H1 (cell line): Measurements from ENCODE around the gene DTX3.

Experiments
- EP300 ChIP-seq, 2 experiments: IDR thresholded peaks; 1 replicate in 1 of 2; 2 replicates in 1 of 2; pipeline ENCODE4 v1.6.1; 2011 to 2012; ENCODE audit warnings: low read depth in 2 of 2, low read length in 2 of 2, mild to moderate bottlenecking in 2 of 2, borderline replicate concordance in 1 of 2, inconsistent platforms in 1 of 2, moderate library complexity in 1 of 2
- NRF1 ChIP-seq: IDR thresholded peaks from 2 replicates; pipeline ENCODE4 v1.6.1; 2011; ENCODE audit warnings: mild to moderate bottlenecking, low read depth, low read length, improper control_type of control experiment
- POLR2A ChIP-seq, 2 experiments: IDR thresholded peaks; 1 replicate in 1 of 2; 2 replicates in 1 of 2; pipeline ENCODE4 v1.6.1; 2011; ENCODE audit warnings: low read depth in 2 of 2, low read length in 2 of 2, mild to moderate bottlenecking in 2 of 2; ENCODE audit errors: control extremely low read depth in 1 of 2
- RBBP5 ChIP-seq: IDR thresholded peaks from 2 replicates; pipeline ENCODE4 v1.7.1; 2012; ENCODE audit warnings: low read depth, mild to moderate bottlenecking, inconsistent platforms, low read length, moderate library complexity, borderline replicate concordance
- RFX5 ChIP-seq: IDR thresholded peaks from 2 replicates; pipeline ENCODE4 v1.6.1; 2011; ENCODE audit warnings: low read depth, low read length, improper control_type of control experiment, borderline replicate concordance
- SP1 ChIP-seq: IDR thresholded peaks from 2 replicates; pipeline ENCODE4 v1.6.1; 2011; ENCODE audit warnings: low read depth, low read length
- TF ChIP-seq, protein P1 (sequence below), 3 experiments: IDR thresholded peaks; 1 replicate in 2 of 3; 2 replicates in 1 of 3; pipeline versions ENCODE4 v1.5.1 to v1.6.1; 2011; ENCODE audit warnings: low read length in 3 of 3, mild to moderate bottlenecking in 3 of 3, inconsistent platforms in 2 of 3, low read depth in 1 of 3, moderate library complexity in 1 of 3; ENCODE audit not compliant: insufficient read depth in 1 of 3; ENCODE audit errors: control extremely low read depth in 1 of 3
- TF ChIP-seq, protein P2 (sequence below): fragments of 300-600 bp; sonication (generic); IDR thresholded peaks from 2 replicates; pipeline ENCODE4 v1.7.1; 2012; ENCODE audit warnings: low read length, moderate library complexity, mild to moderate bottlenecking, inconsistent platforms; ENCODE audit not compliant: insufficient replicate concordance

DNA sequence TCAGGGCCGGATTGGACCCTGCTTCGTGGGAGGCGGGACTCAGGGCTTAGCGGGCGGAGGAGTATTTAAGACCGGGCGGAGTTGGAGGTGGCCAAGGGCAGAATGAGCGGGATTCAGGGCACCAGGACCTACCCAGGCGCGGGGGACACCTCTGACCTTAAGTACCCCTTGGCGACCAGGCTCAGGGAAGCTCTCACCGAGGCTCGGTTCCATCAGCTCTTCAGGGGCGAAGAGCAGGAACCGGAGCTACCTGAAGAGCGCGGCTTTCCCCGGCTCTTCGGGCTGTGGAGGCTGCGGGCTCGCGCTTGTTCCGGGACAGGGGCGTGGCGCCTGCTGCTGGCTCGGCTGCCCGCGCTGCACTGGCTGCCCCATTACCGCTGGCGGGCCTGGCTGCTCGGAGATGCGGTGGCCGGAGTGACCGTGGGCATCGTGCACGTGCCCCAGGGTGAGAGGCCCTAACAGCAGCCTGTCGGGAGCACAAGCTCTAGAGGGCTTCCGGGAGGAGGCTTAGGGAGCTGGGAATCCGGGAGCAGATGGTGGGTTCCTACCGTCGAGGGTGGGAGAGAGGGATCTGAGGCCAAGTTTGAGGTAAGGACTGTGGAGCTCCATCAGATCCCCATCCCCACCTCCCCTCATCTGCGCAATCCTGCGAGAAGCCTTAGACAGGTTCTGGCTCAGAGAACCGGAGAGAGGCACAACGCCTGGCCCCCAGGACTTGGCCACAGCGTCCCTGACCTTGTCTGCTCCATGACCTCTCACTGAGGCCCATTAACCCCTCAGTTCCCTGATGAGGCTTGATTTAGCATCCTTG is 15.0 kb downstream of the DTX3 start:
- TF ChIP-seq, protein P1, sequence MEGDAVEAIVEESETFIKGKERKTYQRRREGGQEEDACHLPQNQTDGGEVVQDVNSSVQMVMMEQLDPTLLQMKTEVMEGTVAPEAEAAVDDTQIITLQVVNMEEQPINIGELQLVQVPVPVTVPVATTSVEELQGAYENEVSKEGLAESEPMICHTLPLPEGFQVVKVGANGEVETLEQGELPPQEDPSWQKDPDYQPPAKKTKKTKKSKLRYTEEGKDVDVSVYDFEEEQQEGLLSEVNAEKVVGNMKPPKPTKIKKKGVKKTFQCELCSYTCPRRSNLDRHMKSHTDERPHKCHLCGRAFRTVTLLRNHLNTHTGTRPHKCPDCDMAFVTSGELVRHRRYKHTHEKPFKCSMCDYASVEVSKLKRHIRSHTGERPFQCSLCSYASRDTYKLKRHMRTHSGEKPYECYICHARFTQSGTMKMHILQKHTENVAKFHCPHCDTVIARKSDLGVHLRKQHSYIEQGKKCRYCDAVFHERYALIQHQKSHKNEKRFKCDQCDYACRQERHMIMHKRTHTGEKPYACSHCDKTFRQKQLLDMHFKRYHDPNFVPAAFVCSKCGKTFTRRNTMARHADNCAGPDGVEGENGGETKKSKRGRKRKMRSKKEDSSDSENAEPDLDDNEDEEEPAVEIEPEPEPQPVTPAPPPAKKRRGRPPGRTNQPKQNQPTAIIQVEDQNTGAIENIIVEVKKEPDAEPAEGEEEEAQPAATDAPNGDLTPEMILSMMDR (IDR thresholded peaks at IDR 0.05; ENCODE audit: control extremely low read depth in 1 of 3, insufficient read depth in 1 of 3, low read depth in 1 of 3, low read length in 3 of 3) = no peak
- no peak for TF ChIP-seq POLR2A (IDR thresholded peaks at IDR 0.05; ENCODE audit: control extremely low read depth in 1 of 2, low read depth in 2 of 2, low read length in 2 of 2)
- TF ChIP-seq RFX5 = no peak
- no peak for TF ChIP-seq SP1
- no peak for TF ChIP-seq NRF1
- TF ChIP-seq RBBP5 = no peak
- no peak for TF ChIP-seq EP300 (IDR thresholded peaks at IDR 0.05; ENCODE audit: borderline replicate concordance in 1 of 2, low read depth in 2 of 2, low read length in 2 of 2)
- TF ChIP-seq, protein P2, sequence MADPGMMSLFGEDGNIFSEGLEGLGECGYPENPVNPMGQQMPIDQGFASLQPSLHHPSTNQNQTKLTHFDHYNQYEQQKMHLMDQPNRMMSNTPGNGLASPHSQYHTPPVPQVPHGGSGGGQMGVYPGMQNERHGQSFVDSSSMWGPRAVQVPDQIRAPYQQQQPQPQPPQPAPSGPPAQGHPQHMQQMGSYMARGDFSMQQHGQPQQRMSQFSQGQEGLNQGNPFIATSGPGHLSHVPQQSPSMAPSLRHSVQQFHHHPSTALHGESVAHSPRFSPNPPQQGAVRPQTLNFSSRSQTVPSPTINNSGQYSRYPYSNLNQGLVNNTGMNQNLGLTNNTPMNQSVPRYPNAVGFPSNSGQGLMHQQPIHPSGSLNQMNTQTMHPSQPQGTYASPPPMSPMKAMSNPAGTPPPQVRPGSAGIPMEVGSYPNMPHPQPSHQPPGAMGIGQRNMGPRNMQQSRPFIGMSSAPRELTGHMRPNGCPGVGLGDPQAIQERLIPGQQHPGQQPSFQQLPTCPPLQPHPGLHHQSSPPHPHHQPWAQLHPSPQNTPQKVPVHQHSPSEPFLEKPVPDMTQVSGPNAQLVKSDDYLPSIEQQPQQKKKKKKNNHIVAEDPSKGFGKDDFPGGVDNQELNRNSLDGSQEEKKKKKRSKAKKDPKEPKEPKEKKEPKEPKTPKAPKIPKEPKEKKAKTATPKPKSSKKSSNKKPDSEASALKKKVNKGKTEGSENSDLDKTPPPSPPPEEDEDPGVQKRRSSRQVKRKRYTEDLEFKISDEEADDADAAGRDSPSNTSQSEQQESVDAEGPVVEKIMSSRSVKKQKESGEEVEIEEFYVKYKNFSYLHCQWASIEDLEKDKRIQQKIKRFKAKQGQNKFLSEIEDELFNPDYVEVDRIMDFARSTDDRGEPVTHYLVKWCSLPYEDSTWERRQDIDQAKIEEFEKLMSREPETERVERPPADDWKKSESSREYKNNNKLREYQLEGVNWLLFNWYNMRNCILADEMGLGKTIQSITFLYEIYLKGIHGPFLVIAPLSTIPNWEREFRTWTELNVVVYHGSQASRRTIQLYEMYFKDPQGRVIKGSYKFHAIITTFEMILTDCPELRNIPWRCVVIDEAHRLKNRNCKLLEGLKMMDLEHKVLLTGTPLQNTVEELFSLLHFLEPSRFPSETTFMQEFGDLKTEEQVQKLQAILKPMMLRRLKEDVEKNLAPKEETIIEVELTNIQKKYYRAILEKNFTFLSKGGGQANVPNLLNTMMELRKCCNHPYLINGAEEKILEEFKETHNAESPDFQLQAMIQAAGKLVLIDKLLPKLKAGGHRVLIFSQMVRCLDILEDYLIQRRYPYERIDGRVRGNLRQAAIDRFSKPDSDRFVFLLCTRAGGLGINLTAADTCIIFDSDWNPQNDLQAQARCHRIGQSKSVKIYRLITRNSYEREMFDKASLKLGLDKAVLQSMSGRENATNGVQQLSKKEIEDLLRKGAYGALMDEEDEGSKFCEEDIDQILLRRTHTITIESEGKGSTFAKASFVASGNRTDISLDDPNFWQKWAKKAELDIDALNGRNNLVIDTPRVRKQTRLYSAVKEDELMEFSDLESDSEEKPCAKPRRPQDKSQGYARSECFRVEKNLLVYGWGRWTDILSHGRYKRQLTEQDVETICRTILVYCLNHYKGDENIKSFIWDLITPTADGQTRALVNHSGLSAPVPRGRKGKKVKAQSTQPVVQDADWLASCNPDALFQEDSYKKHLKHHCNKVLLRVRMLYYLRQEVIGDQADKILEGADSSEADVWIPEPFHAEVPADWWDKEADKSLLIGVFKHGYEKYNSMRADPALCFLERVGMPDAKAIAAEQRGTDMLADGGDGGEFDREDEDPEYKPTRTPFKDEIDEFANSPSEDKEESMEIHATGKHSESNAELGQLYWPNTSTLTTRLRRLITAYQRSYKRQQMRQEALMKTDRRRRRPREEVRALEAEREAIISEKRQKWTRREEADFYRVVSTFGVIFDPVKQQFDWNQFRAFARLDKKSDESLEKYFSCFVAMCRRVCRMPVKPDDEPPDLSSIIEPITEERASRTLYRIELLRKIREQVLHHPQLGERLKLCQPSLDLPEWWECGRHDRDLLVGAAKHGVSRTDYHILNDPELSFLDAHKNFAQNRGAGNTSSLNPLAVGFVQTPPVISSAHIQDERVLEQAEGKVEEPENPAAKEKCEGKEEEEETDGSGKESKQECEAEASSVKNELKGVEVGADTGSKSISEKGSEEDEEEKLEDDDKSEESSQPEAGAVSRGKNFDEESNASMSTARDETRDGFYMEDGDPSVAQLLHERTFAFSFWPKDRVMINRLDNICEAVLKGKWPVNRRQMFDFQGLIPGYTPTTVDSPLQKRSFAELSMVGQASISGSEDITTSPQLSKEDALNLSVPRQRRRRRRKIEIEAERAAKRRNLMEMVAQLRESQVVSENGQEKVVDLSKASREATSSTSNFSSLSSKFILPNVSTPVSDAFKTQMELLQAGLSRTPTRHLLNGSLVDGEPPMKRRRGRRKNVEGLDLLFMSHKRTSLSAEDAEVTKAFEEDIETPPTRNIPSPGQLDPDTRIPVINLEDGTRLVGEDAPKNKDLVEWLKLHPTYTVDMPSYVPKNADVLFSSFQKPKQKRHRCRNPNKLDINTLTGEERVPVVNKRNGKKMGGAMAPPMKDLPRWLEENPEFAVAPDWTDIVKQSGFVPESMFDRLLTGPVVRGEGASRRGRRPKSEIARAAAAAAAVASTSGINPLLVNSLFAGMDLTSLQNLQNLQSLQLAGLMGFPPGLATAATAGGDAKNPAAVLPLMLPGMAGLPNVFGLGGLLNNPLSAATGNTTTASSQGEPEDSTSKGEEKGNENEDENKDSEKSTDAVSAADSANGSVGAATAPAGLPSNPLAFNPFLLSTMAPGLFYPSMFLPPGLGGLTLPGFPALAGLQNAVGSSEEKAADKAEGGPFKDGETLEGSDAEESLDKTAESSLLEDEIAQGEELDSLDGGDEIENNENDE = no peak
